Lung (tissue), 12 donors: ENCODE data around the gene PAK6. TPM values are rescaled to one million over a fixed set of nuclear protein-coding genes. Genes with fewer than 3 reads are reported as not detected.

ENCODE experiments used
- ATAC-seq: fragments of 200-7000 bp; cut with Tn5 transposase; one replicate; pipeline ENCODE4 v1.9.1; 2020; ENCODE audit warnings: moderate number of reproducible peaks; ENCODE audit not compliant: insufficient read depth, low FRiP score
- DNase-seq, 3 donors: peaks; one replicate each; pipeline ENCODE4 v3.0.0-alpha.2; 2013 to 2017
- H3K27ac ChIP-seq, 2 donors: one replicate each; pipeline ENCODE4 v1.5.1; 2013; ENCODE audit warnings: mild to moderate bottlenecking in 2 of 2, moderate library complexity in 2 of 2, control low read depth in 1 of 2, inconsistent platforms in 1 of 2, low read depth in 1 of 2, low read length in 1 of 2
- H3K27me3 ChIP-seq, 3 donors: one replicate each; pipeline ENCODE4 v1.5.1; 2013; ENCODE audit warnings: low read length in 2 of 3; ENCODE audit not compliant: control insufficient read depth in 3 of 3, insufficient read depth in 3 of 3
- H3K36me3 ChIP-seq, 4 donors: one replicate each; pipeline ENCODE4 v1.5.1; 2013; ENCODE audit warnings: low read length in 4 of 4, mild to moderate bottlenecking in 1 of 4, moderate library complexity in 1 of 4; ENCODE audit not compliant: control insufficient read depth in 4 of 4, insufficient read depth in 4 of 4
- H3K4me1 ChIP-seq, 5 donors: one replicate each; pipeline ENCODE4 v1.5.1; 2013; ENCODE audit warnings: low read length in 5 of 5, mild to moderate bottlenecking in 2 of 5, moderate library complexity in 1 of 5; ENCODE audit not compliant: control insufficient read depth in 5 of 5, insufficient read depth in 5 of 5
- H3K4me3 ChIP-seq: one replicate; pipeline ENCODE4 v1.5.1; 2013; ENCODE audit warnings: mild to moderate bottlenecking, control low read depth, moderate library complexity
- H3K9ac ChIP-seq, 2 donors: one replicate each; pipeline ENCODE4 v1.5.1; 2013; ENCODE audit warnings: low read length in 2 of 2, control low read depth in 1 of 2; ENCODE audit not compliant: insufficient read depth in 1 of 2
- H3K9me3 ChIP-seq, 4 donors: one replicate each; pipeline ENCODE4 v1.5.1; 2013; ENCODE audit warnings: low read length in 3 of 4, mild to moderate bottlenecking in 1 of 4, moderate library complexity in 1 of 4; ENCODE audit not compliant: control insufficient read depth in 4 of 4, insufficient read depth in 3 of 4
- WGBS, 2 donors: extraction: QIAGEN DNeasy Blood & Tissue Kit; methylation state at CpG; one replicate each; pipeline ENCODE4 v1.1.7; 2013; 5-methylcytosine and 5-hydroxymethylcytosine counted together
- polyA plus RNA-seq, 2 donors: library from polyadenylated mRNA; stranded (reverse); fragments of 200-250 nt; gene quantifications; one replicate each; pipeline ENCODE4 v1.2.1, GENCODE V29; 2013
- total RNA-seq, 2 donors: library from RNA; depleted of rRNA in 1 of 2; stranded (reverse); fragments of >200 nt in 1 of 2; gene quantifications; one replicate each; pipeline ENCODE4 v1.2.1, GENCODE V29; 2014 to 2021
- TF ChIP-seq, protein P1 (sequence below): IDR thresholded peaks from 2 replicates; pipeline ENCODE4 v1.5.1; 2012; ENCODE audit warnings: mild to moderate bottlenecking; ENCODE audit errors: control extremely low read depth, extremely low read depth
- donor health status: control.
- donor health status: control.
- donor health status: Bipolar disorder and iron deficiency.
- donor health status: healthy.
- donor health status: DM: yes; HTN: yes; CAD: no.

Gene PAK6
- total and polyA plus RNA-seq, 4 donors: 5.8 to 10.4 (median 7.2) TPM

DNA sequence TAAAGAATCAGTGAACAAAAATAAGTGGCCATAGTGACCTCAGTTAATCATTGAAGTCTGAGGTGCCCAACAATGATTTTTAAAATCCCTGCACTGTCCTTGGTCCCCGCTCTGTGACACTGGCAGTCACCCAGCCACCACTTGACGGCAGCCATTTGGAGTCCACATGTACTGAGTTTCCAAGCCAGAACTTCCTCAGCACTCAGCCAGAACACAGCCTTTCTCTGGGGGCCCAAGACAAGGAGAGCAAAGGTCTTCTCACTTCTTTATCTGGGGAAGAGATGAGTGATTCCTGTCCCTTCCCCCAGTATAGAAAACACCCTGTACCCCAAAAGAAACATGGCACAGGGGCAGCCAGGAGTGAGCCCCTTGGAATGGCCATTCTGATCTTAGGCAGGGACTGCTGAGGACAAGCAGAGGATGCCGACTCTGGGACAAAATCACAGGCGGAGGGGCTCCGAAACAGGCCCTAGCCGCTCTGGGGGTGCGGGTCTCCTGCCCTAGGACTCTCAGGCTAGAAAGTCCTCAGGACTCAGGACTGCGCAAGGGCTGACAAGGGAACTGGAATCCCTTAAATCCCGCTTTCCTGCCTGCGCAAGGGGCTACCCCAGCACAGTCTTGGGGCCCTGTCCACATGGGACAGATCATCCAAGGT lies 12.8 kb downstream of the PAK6 start:
- peaks cover 0 to 26% (median 0%) of the 10 kb centered on the region in 5 donors for H3K4me1 ChIP-seq
- H3K9me3 ChIP-seq: no peaks in the 10 kb centered on the region
- TF ChIP-seq, protein P1, sequence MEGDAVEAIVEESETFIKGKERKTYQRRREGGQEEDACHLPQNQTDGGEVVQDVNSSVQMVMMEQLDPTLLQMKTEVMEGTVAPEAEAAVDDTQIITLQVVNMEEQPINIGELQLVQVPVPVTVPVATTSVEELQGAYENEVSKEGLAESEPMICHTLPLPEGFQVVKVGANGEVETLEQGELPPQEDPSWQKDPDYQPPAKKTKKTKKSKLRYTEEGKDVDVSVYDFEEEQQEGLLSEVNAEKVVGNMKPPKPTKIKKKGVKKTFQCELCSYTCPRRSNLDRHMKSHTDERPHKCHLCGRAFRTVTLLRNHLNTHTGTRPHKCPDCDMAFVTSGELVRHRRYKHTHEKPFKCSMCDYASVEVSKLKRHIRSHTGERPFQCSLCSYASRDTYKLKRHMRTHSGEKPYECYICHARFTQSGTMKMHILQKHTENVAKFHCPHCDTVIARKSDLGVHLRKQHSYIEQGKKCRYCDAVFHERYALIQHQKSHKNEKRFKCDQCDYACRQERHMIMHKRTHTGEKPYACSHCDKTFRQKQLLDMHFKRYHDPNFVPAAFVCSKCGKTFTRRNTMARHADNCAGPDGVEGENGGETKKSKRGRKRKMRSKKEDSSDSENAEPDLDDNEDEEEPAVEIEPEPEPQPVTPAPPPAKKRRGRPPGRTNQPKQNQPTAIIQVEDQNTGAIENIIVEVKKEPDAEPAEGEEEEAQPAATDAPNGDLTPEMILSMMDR: no peak
- H3K36me3 ChIP-seq: no peaks in the 10 kb centered on the region
- no peak overlapping the region for H3K27ac ChIP-seq
- H3K27me3 ChIP-seq: peaks cover 0 to 23% (median 8%) of the 10 kb centered on the region in 3 donors
- 93 to 95% methylated on average over 10 of the region's 10 CpGs for WGBS, 2 donors
- no peak overlapping the region for H3K4me3 ChIP-seq
- no peak for ATAC-seq
- H3K9ac ChIP-seq: no peak overlapping the region
- DNase-seq: no peak

GRCh38 chr15:40252141-40252437 lies 13.2 kb downstream of the PAK6 start:
- Histone ChIP-seq H3K9me3 (no peaks in the 10 kb centered on the region), H3K27ac (no peak overlapping the region), H3K27me3 (peaks cover 0 to 23% (median 8%) of the 10 kb centered on the region in 3 donors), H3K4me3 (no peak overlapping the region), H3K9ac (no peak overlapping the region), H3K36me3 (no peaks in the 10 kb centered on the region), H3K4me1 (peaks cover 0 to 26% (median 0%) of the 10 kb centered on the region in 5 donors)
- DNase-seq (no peak), ATAC-seq (peak; percentile 16)
- TF ChIP-seq, protein P1: no peak
- WGBS, 2 donors: 48 to 49% methylated on average over 25 to 27 of the region's 27 CpGs

GRCh38 chr15:40252438-40253166 lies 13.7 kb downstream of the PAK6 start:
- Histone ChIP-seq H3K4me1 (peaks cover 0 to 26% (median 0%) of the 10 kb centered on the region in 5 donors), H3K27ac (peak overlapping the region in 1 of 2 donors; percentile 39), H3K27me3 (peaks cover 0 to 23% (median 8%) of the 10 kb centered on the region in 3 donors), H3K9ac (peak overlapping the region in 1 of 2 donors; percentile 32), H3K9me3 (no peaks in the 10 kb centered on the region), H3K36me3 (no peaks in the 10 kb centered on the region), H3K4me3 (peak overlapping the region; percentile 40)
- ATAC-seq (peak; percentile 73), DNase-seq (peak; percentile 25 to 52 (median 44))
- TF ChIP-seq, protein P1: no peak
- whole genome bisulfite sequencing, 2 donors: 1 to 2% methylated on average over 72 to 82 of the region's 82 CpGs
